T47D (cell line): ENCODE results near the gene PARP6.

ENCODE experiments used
- DNase-seq, 2 experiments: peaks; one replicate each; pipeline versions ENCODE4 v3.0.0 to v3.0.0-alpha.2; 2011 to 2012; ENCODE audit warnings: low read depth in 1 of 2, low spot score in 1 of 2
- JUND ChIP-seq: IDR thresholded peaks from 2 replicates; pipeline ENCODE4 v1.6.1; 2012; ENCODE audit warnings: low read depth
- in situ Hi-C: cut with HindIII; loops from 2 replicates; pipeline ENCODE4 v1.10.0; 2016; ENCODE audit warnings: low sequenced_read_pairs, low pct_unique_long_range_greater_than_20kb

The PARP6 gene

DNA sequence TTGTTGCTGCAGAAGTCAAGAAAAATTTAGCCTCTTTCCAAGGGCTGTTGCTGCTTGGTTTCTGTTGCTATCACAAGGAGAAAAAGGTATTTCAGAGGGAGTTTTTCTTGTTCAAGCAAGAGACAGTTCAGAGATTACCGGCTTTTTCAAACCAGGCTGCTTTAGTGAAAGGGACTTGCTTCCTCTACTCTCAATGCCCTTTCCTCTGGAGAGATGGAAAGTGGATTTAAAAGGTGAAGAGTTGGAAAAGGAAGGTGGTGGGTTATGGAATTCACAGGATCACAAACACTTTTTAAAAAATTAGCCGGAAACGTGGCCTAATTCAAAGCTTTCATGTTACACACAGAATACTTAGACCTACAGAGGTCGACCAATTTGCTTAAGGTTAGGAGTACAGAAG lies 1.1 kb downstream of the PARP6 start:
- no peak for DNase-seq
- no peak for TF ChIP-seq JUND
- in situ Hi-C loops, result no loop called here

DNA sequence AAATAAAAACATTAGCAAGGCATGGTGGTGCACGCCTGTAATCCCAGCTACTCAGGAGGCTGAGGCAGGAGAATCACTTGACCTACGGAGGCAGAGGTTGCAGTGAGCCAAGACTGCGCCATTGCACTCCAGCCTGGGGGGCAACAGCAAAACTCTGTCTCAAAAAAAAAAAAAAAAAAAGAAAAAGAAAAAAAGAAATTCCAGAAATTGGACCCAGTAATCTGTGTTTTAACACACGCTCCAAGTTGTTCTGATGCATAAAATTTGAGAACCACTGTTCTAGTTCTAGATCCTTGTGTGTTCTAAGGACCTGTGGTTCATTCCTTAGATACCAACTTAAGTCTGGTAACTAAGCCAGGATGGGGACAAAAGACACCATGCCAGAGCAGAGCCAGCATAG lies 2.6 kb downstream of the PARP6 start:
- TF ChIP-seq JUND, result no peak
- in situ Hi-C loops, result no loop called here
- DNase-seq, result no peak

DNA sequence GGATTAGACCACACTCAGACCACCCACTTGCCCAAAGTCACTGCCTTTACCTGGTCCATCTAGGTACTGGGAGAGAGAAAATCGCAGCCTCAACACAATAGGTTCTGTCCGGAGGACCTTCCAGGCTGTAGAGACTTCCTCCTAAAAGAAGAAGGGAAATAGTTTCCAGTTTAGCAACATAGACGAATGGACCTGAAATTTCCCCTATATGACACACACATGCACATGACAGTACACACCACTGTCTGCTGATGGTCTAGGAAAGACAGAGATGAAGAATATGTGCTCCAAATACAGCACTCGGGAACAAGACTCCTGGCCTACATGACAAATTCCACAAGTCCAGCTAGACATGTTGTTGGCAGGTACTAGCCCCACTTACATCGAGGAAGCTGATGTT lies 7.3 kb downstream of the PARP6 start:
- in situ Hi-C loops, result no loop called here
- no peak for TF ChIP-seq JUND
- no peak for DNase-seq

DNA sequence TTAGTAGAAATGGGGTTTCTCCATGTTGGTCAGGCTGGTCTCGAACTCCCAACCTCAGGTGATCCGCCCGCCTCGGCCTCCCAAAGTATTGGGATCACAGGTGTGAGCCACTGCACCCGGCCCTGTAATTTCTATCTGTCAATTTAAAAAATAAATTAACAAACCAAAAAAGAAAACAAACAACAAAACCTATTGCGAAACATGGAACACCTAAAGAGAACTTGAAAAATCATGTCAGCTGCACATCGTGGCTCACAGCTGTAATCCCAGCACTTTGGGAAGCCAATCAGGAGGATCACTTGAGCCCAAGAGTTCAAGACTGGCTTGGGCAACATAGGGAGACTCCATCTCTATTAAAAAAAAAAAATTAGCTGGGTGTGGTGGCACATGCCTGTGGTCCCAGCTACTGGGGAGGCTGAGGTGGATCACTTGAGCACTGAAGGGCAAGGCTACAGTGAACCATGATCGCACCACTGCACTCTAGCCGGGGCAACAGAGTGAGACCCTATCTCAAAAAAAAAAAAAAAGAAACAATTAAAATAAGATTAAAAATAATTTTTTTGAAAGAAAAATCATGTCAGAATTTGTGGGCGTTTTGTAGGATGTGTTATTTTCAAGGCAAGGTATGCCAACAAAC lies 19.6 kb downstream of the PARP6 start:
- in situ Hi-C loops, result no loop called here
- DNase-seq, result no peak
- TF ChIP-seq JUND, result no peak

DNA sequence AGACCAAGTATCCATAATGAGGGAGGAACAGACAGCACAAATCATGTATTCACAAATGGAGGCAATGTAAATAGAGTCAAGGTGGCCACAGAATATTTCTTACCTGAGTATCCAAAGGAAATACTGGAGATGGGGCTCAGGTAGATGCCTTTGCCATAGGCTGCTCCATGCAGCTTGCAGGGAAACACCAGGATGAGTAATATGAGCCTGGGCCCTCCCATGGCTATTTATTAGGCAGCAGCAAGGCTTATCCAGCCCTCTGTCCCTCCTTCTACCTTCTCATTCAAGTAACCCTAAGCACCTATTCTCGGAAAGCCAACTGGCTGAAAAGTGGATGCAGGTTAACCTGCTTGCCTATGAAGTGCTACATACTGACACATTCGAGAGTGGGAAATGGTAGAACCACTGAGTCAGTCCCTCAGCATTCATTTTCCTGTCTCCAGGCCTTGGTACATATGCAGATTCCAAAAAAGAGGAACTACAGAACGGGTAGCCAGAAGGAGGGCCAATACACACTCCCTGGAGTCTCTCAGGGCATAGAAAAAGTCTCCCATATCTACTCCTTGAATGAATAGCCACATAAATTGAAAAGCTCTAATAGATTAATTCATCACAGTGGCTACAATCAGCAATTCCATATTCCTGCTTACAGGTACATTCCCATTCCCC lies 23.1 kb downstream of the PARP6 start:
- no peak for DNase-seq
- TF ChIP-seq JUND, result no peak
- in situ Hi-C loops, result no loop called here

DNA sequence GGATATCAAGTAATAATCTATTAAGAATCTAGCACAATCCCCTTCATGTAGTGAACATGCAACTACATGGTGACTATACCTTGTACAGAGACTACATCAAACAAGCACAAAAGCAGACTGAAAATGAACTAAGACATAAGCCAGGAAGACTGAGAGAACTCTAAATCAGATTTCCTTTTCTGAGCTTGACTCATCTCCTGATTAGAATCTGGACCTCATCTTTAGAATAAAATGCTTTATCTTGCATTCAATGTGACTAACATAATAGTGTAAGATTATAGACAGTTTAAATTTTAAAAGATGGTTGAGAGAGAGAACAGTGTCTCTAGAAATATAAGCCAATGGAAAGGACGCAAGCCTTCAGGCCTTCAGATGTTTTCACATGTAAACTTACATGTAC lies 23.8 kb downstream of the PARP6 start:
- no peak for TF ChIP-seq JUND
- in situ Hi-C loops, result no loop called here
- DNase-seq, result no peak

DNA sequence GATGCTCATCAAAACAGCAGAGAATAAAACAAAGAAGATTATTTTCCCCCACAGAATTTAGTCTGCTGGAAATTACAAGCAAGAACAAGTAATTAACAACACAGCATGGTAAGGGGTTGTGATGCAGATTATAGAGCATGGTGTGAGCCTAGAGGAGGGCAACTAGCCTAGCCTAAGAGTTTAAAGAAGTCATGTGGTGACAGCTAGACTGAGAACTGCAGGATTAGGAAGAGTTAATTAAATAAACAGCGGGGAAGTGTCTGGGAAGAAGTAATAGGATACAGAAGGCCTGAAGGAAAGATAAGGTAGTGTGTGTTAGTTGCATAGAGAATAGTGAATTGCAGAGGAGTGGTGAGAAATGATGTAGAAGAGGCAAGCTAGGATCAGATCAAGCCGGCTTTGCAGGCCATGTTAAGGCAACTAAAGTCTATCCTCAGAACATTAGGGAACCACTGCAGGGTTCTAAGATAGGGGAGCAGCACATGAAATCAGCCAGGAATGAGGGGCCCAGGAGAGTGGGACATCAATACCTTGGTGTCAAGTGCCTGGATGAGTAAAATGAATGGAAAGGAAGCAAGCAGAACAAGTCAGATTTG lies 29.5 kb downstream of the PARP6 start:
- no peak for DNase-seq
- in situ Hi-C loops, result no loop called here
- TF ChIP-seq JUND, result no peak

DNA sequence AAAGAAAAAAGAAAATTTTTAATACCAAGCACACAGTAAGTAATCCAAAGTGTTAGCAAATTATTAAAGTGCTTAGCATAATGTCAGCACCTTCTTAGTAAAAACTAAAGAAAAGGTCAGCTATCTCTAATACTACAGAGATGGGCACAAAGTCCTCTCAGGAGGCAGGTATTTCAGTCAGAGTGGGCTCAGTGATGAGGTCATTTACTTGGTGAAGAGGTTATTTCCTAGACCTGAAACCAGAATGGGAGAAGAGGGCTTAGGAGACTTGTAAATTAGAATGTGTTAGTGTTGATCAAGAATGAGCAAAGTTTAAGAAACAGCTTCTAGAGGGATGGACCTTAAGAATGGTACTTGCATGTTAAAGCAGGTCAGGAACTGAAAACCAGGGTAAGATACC lies 32.7 kb downstream of the PARP6 start:
- in situ Hi-C loops, result no loop called here
- DNase-seq, result no peak
- TF ChIP-seq JUND, result no peak

DNA sequence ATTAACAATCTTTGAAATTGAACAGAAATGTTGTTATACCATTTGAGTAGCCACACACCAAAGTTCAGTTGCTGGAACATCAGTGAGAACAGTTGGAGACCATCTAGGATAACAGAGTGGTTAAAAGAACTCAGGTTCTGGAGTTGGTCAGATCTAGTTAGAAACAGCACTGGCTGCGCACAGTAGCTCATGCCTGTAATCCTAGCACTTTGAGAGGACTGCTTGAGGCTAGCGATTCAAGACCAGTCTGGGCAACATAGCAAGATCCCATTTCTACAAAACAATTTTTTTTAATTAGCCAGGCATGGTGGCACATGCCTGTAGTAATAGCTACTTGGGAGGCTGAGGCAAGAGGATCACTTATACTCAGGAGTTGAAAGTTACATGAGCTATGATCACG lies 33.8 kb downstream of the PARP6 start:
- TF ChIP-seq JUND, result no peak
- DNase-seq, result no peak
- in situ Hi-C loops, result no loop called here

DNA sequence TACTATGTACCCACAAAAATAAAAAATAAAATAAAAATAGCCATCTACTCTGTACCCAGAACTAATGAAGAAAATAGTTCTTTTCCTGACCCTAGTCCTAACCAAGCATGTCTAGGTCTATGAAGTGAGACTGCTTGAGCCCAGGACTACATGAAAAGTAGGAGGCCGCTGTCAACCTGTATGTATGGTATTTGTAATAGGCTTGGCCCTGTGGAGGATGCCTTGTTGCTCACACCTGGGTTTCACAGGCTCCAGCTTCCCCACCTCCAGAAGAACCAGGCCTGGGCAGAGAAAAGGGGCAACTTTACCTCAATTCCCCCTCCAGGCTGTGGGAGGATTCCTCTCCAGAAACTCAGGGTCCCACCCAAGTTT lies 34.5 kb downstream of the PARP6 start:
- no peak for TF ChIP-seq JUND
- in situ Hi-C loops, result no loop called here
- no peak for DNase-seq

DNA sequence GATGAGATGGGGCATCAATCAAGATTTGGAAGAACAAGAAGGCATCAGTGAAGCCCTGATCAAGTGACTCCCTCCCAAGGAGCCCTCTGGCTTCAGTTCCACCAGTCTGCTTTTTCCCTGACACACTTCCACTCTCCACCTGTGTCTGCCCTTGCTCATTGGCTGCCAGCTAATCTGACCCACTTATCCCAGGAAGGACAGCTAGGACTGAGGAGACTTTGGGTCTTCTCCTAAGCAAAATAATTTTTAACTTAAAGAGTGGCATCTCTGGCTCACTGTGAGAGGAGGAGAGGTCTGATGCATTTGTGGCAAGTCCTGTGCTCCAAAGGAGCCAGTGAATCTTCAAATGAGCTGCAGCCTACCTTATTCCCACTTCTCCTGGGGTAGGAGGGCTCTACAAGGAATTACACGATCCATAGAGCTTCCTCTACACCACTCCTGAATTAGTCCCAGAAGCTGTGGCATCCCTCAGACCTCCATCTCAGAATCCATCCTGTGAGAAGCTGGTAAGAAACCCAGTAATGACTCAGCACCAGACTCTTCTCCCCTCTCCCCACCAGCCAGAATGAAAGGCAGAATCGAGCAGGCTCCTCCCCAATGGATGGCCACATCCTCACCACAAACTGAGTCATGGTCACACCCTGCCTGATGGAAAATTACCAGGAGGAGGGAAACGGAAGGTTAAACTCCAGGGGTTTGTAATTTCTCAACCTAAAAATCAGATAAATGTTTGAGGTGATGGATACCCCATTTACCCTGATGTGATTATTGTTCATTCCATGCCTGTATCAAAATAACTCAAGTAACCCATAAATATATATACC lies 35.1 kb downstream of the PARP6 start:
- in situ Hi-C loops, result no loop called here
- no peak for TF ChIP-seq JUND
- DNase-seq, result peak in 1 of 2 experiments; percentile 48

DNA sequence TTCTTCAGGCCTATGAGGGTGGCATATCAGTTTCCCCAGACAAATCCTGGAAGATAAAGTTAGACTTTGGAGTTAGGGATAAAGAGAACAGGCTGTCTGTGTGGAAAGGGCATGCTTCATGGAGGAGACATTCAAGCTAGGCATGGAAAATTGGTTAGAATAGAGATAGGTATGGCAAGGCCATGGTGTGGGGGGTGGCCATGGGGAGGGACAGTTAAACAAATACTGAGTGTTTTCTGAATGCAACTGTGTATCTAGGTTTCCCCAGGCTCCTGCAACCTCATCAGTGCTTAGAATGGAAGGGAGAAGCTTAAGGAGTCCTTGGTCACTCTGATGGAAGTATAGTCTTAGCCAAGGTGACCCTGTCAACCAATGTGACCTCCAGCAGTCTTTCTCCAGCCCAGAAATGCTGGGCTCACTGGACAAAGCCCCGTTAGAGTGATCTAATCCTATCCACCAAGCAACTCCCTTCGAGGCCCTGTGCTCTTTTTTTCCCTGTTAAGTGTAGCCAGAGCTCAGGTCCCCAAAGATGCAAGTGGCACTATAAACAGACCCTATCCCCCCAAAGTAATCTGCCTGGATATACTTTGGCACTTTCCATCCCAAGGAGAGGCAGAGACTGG lies 35.9 kb downstream of the PARP6 start:
- no peak for TF ChIP-seq JUND
- no peak for DNase-seq
- in situ Hi-C loops, result no loop called here
